Skeletal muscle tissue (tissue), 4 donors: ENCODE data around the gene RETREG2. TPM values are rescaled to one million over a fixed set of nuclear protein-coding genes. Genes with fewer than 3 reads are reported as not detected.

Experiments
- H3K27ac ChIP-seq: one replicate; pipeline ENCODE4 v1.7.0; 2013; ENCODE audit warnings: mild to moderate bottlenecking, low read depth, low read length, inconsistent platforms
- H3K27me3 ChIP-seq, 3 donors: one replicate each; pipeline ENCODE4 v1.7.0; 2013; ENCODE audit warnings: low read length in 3 of 3; ENCODE audit not compliant: control insufficient read depth in 3 of 3, insufficient read depth in 3 of 3
- H3K36me3 ChIP-seq, 3 donors: one replicate each; pipeline ENCODE4 v1.7.0; 2013; ENCODE audit warnings: low read length in 3 of 3; ENCODE audit not compliant: control insufficient read depth in 3 of 3, insufficient read depth in 3 of 3
- H3K4me1 ChIP-seq, 3 donors: one replicate each; pipeline ENCODE4 v1.7.0; 2013; ENCODE audit warnings: low read length in 3 of 3, mild to moderate bottlenecking in 3 of 3; ENCODE audit not compliant: control insufficient read depth in 3 of 3, insufficient read depth in 3 of 3
- H3K4me3 ChIP-seq, 3 donors: one replicate each; pipeline ENCODE4 v1.7.0; 2013; ENCODE audit warnings: low read length in 3 of 3
- H3K9ac ChIP-seq, 3 donors: one replicate each; pipeline ENCODE4 v1.7.0; 2013; ENCODE audit warnings: low read length in 3 of 3, mild to moderate bottlenecking in 3 of 3, moderate library complexity in 2 of 3, low read depth in 1 of 3
- H3K9me3 ChIP-seq, 3 donors: one replicate each; pipeline ENCODE4 v1.7.0; 2013; ENCODE audit warnings: low read length in 3 of 3; ENCODE audit not compliant: control insufficient read depth in 3 of 3
- total RNA-seq: library from RNA; depleted of rRNA; stranded (reverse); fragments of >200 nt; gene quantifications from one replicate; pipeline ENCODE4 v1.2.3, GENCODE V29; 2014
- donor health status: Osteomylitis.

The RETREG2 gene
- total RNA-seq, 1 donor from 2014 or later = 35.5 TPM

GRCh38 chr2:219234331-219234730, 56.3 kb downstream of the RETREG2 start:
- H3K9ac ChIP-seq = no peak overlapping the region
- H3K27ac ChIP-seq = no peak overlapping the region
- H3K36me3 ChIP-seq = peaks cover 48 to 70% (median 68%) of the 10 kb centered on the region in 3 donors
- no peaks in the 10 kb centered on the region for H3K9me3 ChIP-seq
- H3K27me3 ChIP-seq = no peaks in the 10 kb centered on the region
- H3K4me3 ChIP-seq = no peak overlapping the region
- peaks cover 8 to 12% (median 9%) of the 10 kb centered on the region in 3 donors for H3K4me1 ChIP-seq

Other genes with a start within 250 kb of the RETREG2 start
- not detected for gene CDK5R2, start 218.6 kb upstream of the RETREG2 start, total RNA-seq
- not detected for gene FEV, start 193.1 kb upstream of the RETREG2 start, total RNA-seq
- not detected for gene CRYBA2, start 184.9 kb upstream of the RETREG2 start, total RNA-seq
- not detected for gene CFAP65, start 136.8 kb upstream of the RETREG2 start, total RNA-seq
- gene IHH, start 117.4 kb upstream of the RETREG2 start, total RNA-seq = not detected
- 15.1 TPM for gene NHEJ1, start 17.5 kb upstream of the RETREG2 start, total RNA-seq
- 0.52 TPM for gene SLC23A3, start 8.2 kb upstream of the RETREG2 start, total RNA-seq
- gene CNPPD1, start 1.4 kb upstream of the RETREG2 start, total RNA-seq = 27.1 TPM
- 11.5 TPM for gene ZFAND2B, start 28.5 kb downstream of the RETREG2 start, total RNA-seq
- gene ABCB6, start 40.7 kb downstream of the RETREG2 start, total RNA-seq = 25.6 TPM
- gene ATG9A, start 51.4 kb downstream of the RETREG2 start, total RNA-seq = 16.7 TPM
- 27.7 TPM for gene ANKZF1, start 51.5 kb downstream of the RETREG2 start, total RNA-seq
- 13.0 TPM for gene GLB1L, start 67.2 kb downstream of the RETREG2 start, total RNA-seq
- gene STK16, start 67.2 kb downstream of the RETREG2 start, total RNA-seq = 6.3 TPM
- gene TUBA4B, start 75.0 kb downstream of the RETREG2 start, total RNA-seq = not detected
- 30.8 TPM for gene TUBA4A, start 75.6 kb downstream of the RETREG2 start, total RNA-seq
- gene DNAJB2, start 101.1 kb downstream of the RETREG2 start, total RNA-seq = 49.6 TPM
- not detected for gene PTPRN, start 131.1 kb downstream of the RETREG2 start, total RNA-seq
- gene RESP18, start 154.5 kb downstream of the RETREG2 start, total RNA-seq = not detected
- gene DNPEP, start 209.6 kb downstream of the RETREG2 start, total RNA-seq = 25.1 TPM
- 3,588 TPM for gene DES, start 240.1 kb downstream of the RETREG2 start, total RNA-seq